GM12878 (cell line): Measurements from ENCODE around the gene THTPA. TPM values are rescaled to one million over a fixed set of nuclear protein-coding genes. Genes with fewer than 3 reads are reported as not detected.

Experiments used
- ATAC-seq: fragments of 200-7000 bp; cut with Tn5 transposase; 3 replicates; pipeline ENCODE4 v1.9.1; 2020; ENCODE audit warnings: mild to moderate bottlenecking, moderate library complexity
- BruUV-seq: library from RNA; stranded (reverse); fragments of 400-500 nt; replicated peaks from 2 replicates; lab custom pipeline; 2021; lab: Mats Ljungman, UMichigan
- CTCF ChIA-PET: fragments of 300-600 bp; sonication (Branson Sonifier 250); formaldehyde crosslinking; extraction: SDS; loops from one replicate; lab custom pipeline; 2021; ENCODE audit warnings: inconsistent platforms; lab: Yijun Ruan, JAX
- POLR2A ChIA-PET: fragments of 350-600 bp; formaldehyde crosslinking; extraction: SDS; loops from one replicate; lab custom pipeline; 2021; ENCODE audit warnings: inconsistent platforms; lab: Charles Lee
- RAD21 ChIA-PET: fragments of 300-600 bp; sonication (Branson Sonifier 250); formaldehyde crosslinking; loops from one replicate; lab custom pipeline; 2023; ENCODE audit warnings: antibody characterized with exemption; ENCODE audit not compliant: unreplicated experiment; lab: Charles Lee
- SMC1A ChIA-PET: fragments of 300-600 bp; sonication (Branson Sonifier 250); formaldehyde crosslinking; loops from one replicate; lab custom pipeline; 2023; ENCODE audit not compliant: unreplicated experiment, uncharacterized antibody; lab: Charles Lee
- DNase-seq: peaks from one replicate; pipeline ENCODE4 v3.0.0-alpha.2; 2011; ENCODE audit warnings: low read depth, low spot score
- FAIRE-seq: peaks from 3 replicates; lab custom pipeline; 2011; peaks lifted over from hg19 to GRCh38; lab: Jason Lieb, UNC
- H2AFZ ChIP-seq: 2 replicates; pipeline ENCODE4 v1.6.0; 2011; ENCODE audit warnings: low read depth, low read length, control low read depth; ENCODE audit not compliant: control insufficient read depth
- H3K27ac ChIP-seq: 2 replicates; pipeline ENCODE4 v1.5.1; 2011; ENCODE audit warnings: control low read depth; ENCODE audit not compliant: control insufficient read depth, insufficient read depth
- H3K27me3 ChIP-seq, 2 experiments: replicated peaks in 1 of 2; 2 replicates each; pipeline versions ENCODE4 v1.6.0 to v1.6.1; 2011; ENCODE audit warnings: low read length in 1 of 2; ENCODE audit not compliant: control insufficient read depth in 2 of 2, insufficient read depth in 2 of 2
- H3K36me3 ChIP-seq, 2 experiments: 2 replicates each; pipeline ENCODE4 v1.5.1; 2011; ENCODE audit warnings: low read length in 1 of 2; ENCODE audit not compliant: control insufficient read depth in 2 of 2, insufficient read depth in 2 of 2
- H3K4me1 ChIP-seq: 2 replicates; pipeline ENCODE4 v1.6.1; 2011; ENCODE audit warnings: mild to moderate bottlenecking, low read length, moderate library complexity, mixed read lengths; ENCODE audit not compliant: control insufficient read depth, insufficient read depth
- H3K4me2 ChIP-seq: 2 replicates; pipeline ENCODE4 v1.6.0; 2011; ENCODE audit warnings: control low read depth; ENCODE audit not compliant: control insufficient read depth, insufficient read depth
- H3K4me3 ChIP-seq: fragments of 200-600 bp; sonication (generic); 2 replicates; pipeline ENCODE4 v1.5.1; 2016
- H3K79me2 ChIP-seq: 2 replicates; pipeline ENCODE4 v1.6.0; 2011; ENCODE audit warnings: low read length; ENCODE audit not compliant: control insufficient read depth, insufficient read depth
- H3K9ac ChIP-seq: 2 replicates; pipeline ENCODE4 v1.8.0; 2011; ENCODE audit warnings: low read length, control low read depth, mixed read lengths; ENCODE audit not compliant: control insufficient read depth, insufficient read depth
- H3K9me3 ChIP-seq: replicated peaks from 3 replicates; pipeline ENCODE4 v1.5.1; 2011; ENCODE audit warnings: mild to moderate bottlenecking, low read length; ENCODE audit not compliant: control insufficient read depth, insufficient read depth
- H4K20me1 ChIP-seq: 2 replicates; pipeline ENCODE4 v1.6.0; 2011; ENCODE audit not compliant: control insufficient read depth, insufficient read depth
- KLF5 ChIP-seq: fragments of 450-650 bp; IDR thresholded peaks from 2 replicates; pipeline ENCODE4 v1.6.1; 2014; ENCODE audit warnings: mild to moderate bottlenecking; ENCODE audit not compliant: partially characterized antibody
- NR2C1 ChIP-seq: fragments of 450-650 bp; IDR thresholded peaks from 2 replicates; pipeline ENCODE4 v1.6.1; 2017; ENCODE audit warnings: antibody characterized with exemption, mild to moderate bottlenecking, moderate library complexity
- PML ChIP-seq: IDR thresholded peaks from 2 replicates; pipeline ENCODE4 v1.6.1; 2012; ENCODE audit warnings: low read length, inconsistent platforms
- RAD21 ChIP-seq: IDR thresholded peaks from 2 replicates; pipeline ENCODE4 v1.6.1; 2011; ENCODE audit warnings: mild to moderate bottlenecking, low read depth, low read length, moderate library complexity; ENCODE audit not compliant: insufficient read depth
- WGBS: methylation state at CpG from one replicate; pipeline ENCODE4 v1.1.6; 2016; ENCODE audit warnings: low lambda C conversion rate; ENCODE audit not compliant: insufficient replicate concordance, insufficient coverage; ENCODE audit errors: missing lambda C conversion rate; 5-methylcytosine and 5-hydroxymethylcytosine counted together
- in situ Hi-C: fragments of 300-500 bp; cut with MboI; formaldehyde crosslinking; loops from 9 replicates; pipeline ENCODE4 v1.14.3; 2018; ENCODE audit warnings: mixed read lengths
- intact Hi-C: fragments of 100-400 bp; cut with micrococcal nuclease; formaldehyde crosslinking; loops from one replicate; pipeline ENCODE4 v1.14.2; 2022; ENCODE audit not compliant: unreplicated experiment
- polyA plus RNA-seq, 11 experiments: library from polyadenylated mRNA; depleted of rRNA in 4 of 11; unstranded in 6 of 11; stranded (reverse) in 5 of 11; fragments of >200 nt; fragmentation: Nextera tagmentation in 4 of 11; fragmentation: Illumina TruSeq in 1 of 11; extraction: Ambion mirVana in 4 of 11; extraction: Trizol in 1 of 11; gene quantifications; 1 replicate in 1 of 11; 2 replicates in 10 of 11; pipeline versions ENCODE4 v1.2.1 to v1.2.3, GENCODE V29; 2011 to 2016; ENCODE audit warnings: inconsistent platforms in 2 of 11, missing spikeins in 2 of 11, low read depth in 1 of 11
- total RNA-seq, 4 experiments: library from RNA; depleted of rRNA in 3 of 4; stranded (reverse); fragments of >200 nt in 3 of 4; fragmentation: Illumina TruSeq in 1 of 4; extraction: Trizol in 1 of 4; gene quantifications; 2 replicates each; pipeline versions ENCODE4 v1.2.1 to v1.2.3, GENCODE V29; 2013 to 2021
- TF ChIP-seq, protein P1 (sequence below): fragments of 150-350 bp; IDR thresholded peaks from 2 replicates; pipeline ENCODE4 v1.6.1; 2014; ENCODE audit warnings: mild to moderate bottlenecking, low read depth, low read length

Gene THTPA
- total and polyA plus RNA-seq, 10 of the 15 experiments (the other 5 are each of a cell fraction or from before 2014, with no cell fraction given), result 3.1 to 24.9 (median 12.8) TPM

GRCh38 chr14:23524954-23525353 lies 31.1 kb upstream of the THTPA start (continued):
- TF ChIP-seq, protein P1, sequence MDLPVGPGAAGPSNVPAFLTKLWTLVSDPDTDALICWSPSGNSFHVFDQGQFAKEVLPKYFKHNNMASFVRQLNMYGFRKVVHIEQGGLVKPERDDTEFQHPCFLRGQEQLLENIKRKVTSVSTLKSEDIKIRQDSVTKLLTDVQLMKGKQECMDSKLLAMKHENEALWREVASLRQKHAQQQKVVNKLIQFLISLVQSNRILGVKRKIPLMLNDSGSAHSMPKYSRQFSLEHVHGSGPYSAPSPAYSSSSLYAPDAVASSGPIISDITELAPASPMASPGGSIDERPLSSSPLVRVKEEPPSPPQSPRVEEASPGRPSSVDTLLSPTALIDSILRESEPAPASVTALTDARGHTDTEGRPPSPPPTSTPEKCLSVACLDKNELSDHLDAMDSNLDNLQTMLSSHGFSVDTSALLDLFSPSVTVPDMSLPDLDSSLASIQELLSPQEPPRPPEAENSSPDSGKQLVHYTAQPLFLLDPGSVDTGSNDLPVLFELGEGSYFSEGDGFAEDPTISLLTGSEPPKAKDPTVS, result no peak
- no peak for TF ChIP-seq RAD21
- TF ChIP-seq NR2C1, result no peak
- no peak for TF ChIP-seq KLF5

- SMC1A ChIA-PET, result no interaction called here
- in situ Hi-C loops, result no loop called here
- no peaks in the 10 kb centered on the region for H3K36me3 ChIP-seq
- no peaks in the 10 kb centered on the region for H3K79me2 ChIP-seq
- no peak overlapping the region for H3K4me3 ChIP-seq
- FAIRE-seq (no peak), DNase-seq (no peak), ATAC-seq (no peak)
- 84% methylated on average over 8 of the region's 8 CpGs for WGBS
- no peak for TF ChIP-seq PML
- no peaks in the 10 kb centered on the region for H4K20me1 ChIP-seq
- intact Hi-C loops, result no loop called here
- POLR2A ChIA-PET, result no interaction called here
- H3K4me2 ChIP-seq, result no peak overlapping the region
- no peaks in the 10 kb centered on the region for H3K9me3 ChIP-seq
- no TSS peak for BruUV-seq
- H3K4me1 ChIP-seq, result no peaks in the 10 kb centered on the region
- CTCF ChIA-PET, result interaction anchor here (1.0 to 1.2 kb wide), 2 partner anchors 34 to 50 kb away, joined by 3 read pairs; no protein-coding TSS in a partner anchor
- no peak overlapping the region for H2AFZ ChIP-seq
- no peak overlapping the region for H3K9ac ChIP-seq
- H3K27me3 ChIP-seq, result no peaks in the 10 kb centered on the region
- H3K27ac ChIP-seq, result no peak overlapping the region
- RAD21 ChIA-PET, result no interaction called here
Observed at GRCh38 chr14:23525611-23526010, 30.5 kb upstream of the THTPA start.
